C4-2B (cell line): ENCODE data around the gene EPB41L2.

ENCODE experiments used
- ZFX ChIP-seq: fragments of 450-650 bp; IDR thresholded peaks from 2 replicates; pipeline ENCODE4 v1.6.1; 2017
- TF ChIP-seq, protein P1 (sequence below): fragments of 450-650 bp; conservative IDR thresholded peaks from 2 replicates; pipeline ENCODE4 v1.5.1; 2017; ENCODE audit warnings: mild to moderate bottlenecking

DNA sequence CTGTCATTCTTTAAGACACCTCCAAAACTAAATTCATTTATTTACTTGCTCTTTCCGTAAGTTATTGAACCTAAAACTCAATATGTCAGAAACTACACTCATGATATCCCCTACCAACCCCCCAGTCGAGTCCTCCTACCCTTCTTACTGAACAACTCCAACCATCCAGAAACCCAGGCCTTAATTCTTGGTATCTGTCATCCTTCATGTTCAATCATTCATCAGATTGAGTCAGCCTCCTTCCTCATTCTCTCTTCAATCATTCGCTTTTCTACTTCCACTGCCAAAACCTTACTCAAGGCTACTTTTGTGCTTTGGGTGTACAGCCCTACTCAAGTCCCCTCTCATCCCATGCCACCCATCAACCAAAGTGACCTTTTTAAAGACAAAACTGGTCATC is 140.1 kb downstream of the EPB41L2 start:
- TF ChIP-seq, protein P1, sequence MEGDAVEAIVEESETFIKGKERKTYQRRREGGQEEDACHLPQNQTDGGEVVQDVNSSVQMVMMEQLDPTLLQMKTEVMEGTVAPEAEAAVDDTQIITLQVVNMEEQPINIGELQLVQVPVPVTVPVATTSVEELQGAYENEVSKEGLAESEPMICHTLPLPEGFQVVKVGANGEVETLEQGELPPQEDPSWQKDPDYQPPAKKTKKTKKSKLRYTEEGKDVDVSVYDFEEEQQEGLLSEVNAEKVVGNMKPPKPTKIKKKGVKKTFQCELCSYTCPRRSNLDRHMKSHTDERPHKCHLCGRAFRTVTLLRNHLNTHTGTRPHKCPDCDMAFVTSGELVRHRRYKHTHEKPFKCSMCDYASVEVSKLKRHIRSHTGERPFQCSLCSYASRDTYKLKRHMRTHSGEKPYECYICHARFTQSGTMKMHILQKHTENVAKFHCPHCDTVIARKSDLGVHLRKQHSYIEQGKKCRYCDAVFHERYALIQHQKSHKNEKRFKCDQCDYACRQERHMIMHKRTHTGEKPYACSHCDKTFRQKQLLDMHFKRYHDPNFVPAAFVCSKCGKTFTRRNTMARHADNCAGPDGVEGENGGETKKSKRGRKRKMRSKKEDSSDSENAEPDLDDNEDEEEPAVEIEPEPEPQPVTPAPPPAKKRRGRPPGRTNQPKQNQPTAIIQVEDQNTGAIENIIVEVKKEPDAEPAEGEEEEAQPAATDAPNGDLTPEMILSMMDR, result no peak
- TF ChIP-seq ZFX, result no peak
